ENCODE data around the gene NKAIN1.

NKAIN1 gene

DNA sequence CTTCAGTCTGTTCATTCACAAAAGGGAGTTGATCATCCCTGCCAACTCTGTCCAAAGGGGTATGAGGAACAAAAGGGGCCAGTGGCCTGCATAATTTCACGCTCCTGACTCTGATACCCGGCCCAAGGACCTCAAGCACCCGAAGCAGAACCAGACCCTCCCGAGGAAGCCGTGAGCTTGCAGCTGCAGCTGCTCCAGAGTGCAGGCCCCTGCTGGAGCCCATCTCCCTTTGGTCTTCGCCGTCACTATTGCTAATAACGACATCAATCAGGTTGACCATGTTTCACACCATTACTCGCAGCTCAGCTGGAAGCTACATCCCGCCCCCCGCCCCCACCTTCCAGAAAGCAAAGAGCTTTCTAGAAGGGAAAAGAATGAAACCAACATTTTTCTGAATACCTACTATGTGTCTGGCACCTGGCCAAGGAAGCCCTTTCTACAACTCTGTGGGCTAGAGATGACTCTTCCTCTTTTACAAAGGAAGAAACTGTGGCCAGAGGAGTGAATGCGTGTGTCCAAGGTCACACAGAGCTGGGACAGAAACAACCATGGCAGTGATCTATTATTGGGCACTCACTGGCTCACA, 5.5 kb downstream of the NKAIN1 start:
- DNase-seq (ENCODE audit: low read depth in 2 of 2), result no peak

DNA sequence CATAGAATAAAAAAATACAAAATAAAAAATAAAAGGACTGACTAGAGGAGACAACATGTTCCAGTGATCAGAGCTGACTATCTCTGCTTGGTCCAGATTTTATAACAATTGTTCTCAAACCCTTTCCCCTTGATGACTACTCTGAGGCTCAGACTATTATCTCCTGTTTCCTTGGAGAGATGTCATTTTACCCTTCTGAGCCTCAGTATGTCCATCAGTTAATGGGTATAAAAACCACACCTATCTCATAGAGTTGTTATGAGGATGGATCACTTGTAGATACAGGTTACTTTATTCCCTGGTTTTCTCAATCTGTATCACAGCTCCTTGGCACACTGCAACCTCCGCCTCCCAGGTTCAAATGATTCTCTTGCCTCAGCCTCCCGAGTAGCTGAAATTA, 7.0 kb downstream of the NKAIN1 start:
- DNase-seq (ENCODE audit: low read depth in 2 of 2), result no peak

DNA sequence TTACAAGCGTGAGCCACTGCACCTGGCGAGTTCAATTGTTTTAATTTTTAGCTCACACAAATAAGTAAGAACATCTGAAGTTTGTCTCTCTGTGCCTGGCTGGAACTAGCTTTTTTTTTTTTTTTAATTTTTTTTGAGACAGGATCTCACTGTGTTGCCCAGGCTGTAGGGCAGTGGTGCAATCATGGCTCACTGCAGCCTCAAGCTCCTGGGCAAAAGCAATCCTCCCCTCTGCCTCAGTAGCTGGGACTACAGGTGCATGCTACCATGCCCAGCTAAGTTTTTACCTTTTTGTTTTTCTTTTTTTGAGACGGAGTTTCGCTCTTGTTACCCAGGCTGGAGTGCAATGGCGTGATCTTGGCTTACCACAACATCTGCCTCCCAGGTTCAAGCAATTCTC, 7.9 kb downstream of the NKAIN1 start:
- no peak for DNase-seq (ENCODE audit: low read depth in 2 of 2)

- DNase-seq (ENCODE audit: low read depth in 2 of 2), result no peak
These were observed 9.3 kb downstream of the NKAIN1 start for GRCh38 chr1:31230378-31230777.

GRCh38 chr1:31228986-31229385, 10.7 kb downstream of the NKAIN1 start:
- DNase-seq (ENCODE audit: low read depth in 2 of 2), result no peak

DNA sequence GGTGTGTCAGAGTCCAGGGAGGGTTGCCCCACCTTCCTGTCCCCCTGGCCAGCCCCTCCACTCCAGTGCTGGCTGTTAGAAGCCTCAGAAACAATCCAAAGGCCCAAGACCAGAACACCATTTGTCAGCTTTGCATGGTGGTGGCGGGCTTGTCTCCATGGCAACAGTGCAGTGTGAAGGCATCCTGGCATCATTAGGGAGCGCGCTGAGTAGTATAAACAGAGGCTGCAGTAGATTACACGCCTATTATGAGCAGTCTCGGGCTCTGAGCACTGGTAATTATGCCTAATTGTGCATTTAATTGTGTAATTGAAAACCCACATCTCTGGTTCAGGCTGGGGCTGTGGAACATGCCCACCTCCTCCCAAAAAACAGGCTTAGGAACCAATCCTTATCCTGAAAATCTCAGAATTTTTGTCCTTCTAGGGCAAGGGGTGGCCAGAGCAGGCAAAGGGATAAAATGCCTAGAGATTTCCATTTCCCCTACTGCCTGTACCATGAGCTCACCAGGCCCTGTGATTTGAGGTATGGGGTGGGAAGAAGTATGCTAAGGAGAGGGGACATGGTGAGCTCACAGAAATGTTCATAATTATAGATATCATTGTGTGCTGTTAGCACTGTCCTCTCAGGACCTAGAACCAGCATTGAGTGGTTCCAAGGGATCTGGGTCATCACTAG, 11.7 kb downstream of the NKAIN1 start:
- no peak for DNase-seq (ENCODE audit: low read depth in 2 of 2)

DNA sequence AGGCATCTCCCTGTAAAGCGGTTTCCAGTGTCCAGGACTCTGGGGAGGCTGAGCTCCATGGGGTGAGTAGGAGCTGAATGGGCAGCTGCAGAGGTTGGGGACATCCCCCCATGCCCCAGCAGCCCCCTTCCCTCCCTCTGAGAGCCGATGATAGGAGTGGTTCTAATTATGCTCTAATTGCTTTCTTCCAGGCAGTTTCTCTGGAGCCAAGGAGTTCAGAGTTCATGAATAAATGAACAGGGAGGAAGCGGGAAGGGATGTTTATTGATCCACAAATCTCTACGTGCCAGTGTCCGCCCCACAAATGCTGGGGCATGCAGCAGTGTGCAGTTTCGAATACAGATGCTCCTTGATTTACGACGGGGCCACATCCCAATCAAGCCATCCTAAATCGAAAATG, 15.6 kb downstream of the NKAIN1 start:
- DNase-seq (ENCODE audit: low read depth in 2 of 2), result no peak

DNA sequence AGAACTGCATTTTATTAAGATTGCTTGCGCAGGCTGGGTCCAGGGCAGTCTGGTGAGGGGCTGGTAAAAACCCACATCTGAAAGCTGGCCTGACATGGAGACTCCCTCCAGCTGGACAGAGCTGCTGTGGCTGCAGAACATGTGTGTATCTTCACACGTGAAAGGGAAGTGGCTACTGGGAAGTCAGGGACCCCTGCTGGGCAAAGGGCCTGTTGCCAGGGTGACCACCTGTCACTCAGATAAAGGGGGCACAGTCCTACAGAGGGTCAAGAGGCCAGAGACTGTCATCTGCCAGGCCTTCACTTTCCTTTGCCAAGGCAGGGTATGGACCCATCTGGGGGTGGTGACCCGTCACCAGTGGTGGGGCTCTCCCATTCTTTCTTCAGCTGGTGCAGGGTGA, 17.5 kb downstream of the NKAIN1 start:
- DNase-seq (ENCODE audit: low read depth in 2 of 2), result no peak

DNA sequence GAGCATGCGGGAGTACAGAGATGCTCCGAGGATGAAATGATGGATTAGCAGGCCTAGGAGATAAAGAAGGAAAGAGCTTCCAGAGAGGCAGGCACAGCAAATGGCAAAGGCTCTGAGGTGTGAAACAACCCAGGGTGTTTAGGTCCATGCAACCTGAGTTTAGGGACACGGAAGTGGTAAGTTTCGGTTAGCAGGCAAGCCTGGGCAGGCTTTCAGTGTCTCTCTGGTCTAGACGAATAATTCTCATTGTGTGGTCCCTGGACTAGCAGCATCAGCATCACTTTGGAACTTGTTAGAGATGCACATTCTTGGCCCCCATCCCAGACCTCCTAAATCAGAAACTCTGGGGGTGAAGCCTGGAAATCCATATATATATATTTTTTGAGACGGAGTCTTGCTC, 18.6 kb downstream of the NKAIN1 start:
- DNase-seq (ENCODE audit: low read depth in 2 of 2), result no peak

DNA sequence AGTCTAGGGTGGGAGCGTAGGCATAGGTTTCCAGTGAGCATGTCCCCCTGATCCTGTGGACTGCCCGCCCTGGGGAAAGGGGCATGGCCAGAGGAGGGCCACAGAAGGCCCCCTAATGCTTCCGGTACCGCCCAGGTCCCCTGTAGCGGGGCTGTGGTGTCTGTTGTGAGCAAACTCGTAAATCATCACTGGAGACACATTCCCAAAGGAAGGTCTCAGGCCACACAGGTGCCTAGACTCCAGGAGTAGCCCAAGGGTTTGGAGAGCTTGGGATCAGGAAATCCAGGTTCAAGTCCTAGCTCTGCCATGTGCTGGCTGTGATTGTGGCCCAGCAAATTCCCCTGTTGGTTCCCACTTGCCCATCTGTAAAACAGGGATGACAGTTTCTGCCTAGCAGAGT, 20.2 kb downstream of the NKAIN1 start:
- no peak for DNase-seq (ENCODE audit: low read depth in 2 of 2)

DNA sequence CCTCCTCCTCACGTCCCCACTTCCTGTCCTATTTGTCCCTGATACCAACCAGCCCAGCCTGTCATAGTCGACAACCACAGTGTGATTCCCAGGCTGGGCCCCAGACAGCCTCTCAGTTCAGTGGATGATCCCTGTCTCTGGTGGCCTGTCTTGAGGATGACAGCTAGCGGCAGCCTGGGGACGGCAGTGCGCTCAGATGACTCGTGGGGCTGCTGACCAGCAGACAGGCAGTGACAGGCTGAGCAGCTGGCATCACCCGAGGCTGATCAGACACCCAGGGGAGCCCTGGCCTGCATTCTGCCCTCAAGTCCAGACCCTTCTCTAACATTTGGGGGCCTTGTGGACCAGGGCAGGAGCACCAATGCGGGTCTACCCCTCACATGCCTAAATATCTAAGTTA, 21.0 kb downstream of the NKAIN1 start:
- DNase-seq (ENCODE audit: low read depth in 2 of 2), result no peak

- DNase-seq (ENCODE audit: low read depth in 2 of 2), result no peak
These were observed 23.7 kb downstream of the NKAIN1 start for GRCh38 chr1:31216016-31216415.

- no peak for DNase-seq (ENCODE audit: low read depth in 2 of 2)
These were observed 24.6 kb downstream of the NKAIN1 start for GRCh38 chr1:31215065-31215570.

DNA sequence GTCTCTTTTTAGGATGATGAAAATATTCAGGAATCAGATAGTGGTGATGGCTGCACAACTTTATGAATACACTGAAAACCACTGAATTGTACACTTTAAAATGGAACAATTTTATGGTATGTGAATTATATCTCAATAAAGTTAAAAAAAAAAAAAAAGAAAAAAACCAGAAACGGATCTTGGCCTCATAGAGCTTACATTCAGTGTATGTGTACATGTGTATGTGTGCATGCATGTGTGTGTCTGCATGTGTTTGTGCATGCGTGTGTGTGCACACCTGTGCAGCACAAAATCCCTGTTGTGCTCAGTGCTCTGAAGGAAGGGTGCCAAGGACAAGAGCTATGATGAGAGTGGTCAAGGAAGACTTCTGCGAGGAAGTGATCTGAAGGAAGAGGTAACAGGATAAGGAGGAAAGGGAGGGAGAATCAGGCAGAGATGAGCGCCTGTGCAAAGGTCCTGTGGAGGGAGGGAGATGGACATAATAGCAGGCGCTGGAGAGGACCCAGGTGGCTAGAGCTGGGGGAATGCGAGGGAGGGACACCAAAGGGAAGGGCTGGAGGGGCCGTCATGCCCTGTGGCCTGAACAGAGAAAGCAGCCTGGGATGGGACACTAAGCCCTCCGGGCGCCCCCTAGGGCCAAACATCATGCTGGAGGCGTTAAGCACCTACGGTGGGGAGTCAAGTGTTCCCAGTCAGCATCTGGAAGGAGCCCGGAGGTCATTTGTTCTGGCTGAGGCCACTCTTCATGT, 25.2 kb downstream of the NKAIN1 start:
- no peak for DNase-seq (ENCODE audit: low read depth in 2 of 2)

DNA sequence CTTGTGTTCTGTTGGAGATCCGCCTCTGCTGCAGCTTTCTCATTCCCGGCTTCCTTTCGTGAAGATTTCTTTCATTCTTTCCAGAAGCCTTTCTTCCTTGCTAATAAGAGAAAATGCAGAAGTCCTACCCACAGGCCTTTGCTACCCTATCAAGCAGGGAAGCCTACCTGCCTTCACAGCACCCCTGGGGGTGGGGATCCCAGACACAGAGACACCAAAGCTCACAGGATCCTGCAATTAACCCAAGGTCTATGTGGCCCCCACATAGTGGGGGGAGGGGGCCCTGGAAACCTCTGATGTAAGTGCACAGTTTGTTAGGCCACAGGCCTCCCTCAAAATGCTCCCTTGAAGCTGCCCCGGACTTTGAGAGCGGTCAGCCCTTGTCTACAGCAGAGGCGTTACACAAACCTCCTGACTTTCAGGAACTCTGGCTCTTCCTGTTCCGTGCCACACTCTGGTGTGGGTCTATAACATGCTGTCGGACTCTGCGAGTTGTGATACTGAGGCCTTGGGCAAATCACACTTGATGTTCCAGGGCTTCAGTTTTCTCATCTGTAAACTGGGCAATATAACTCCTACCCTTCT, 31.2 kb downstream of the NKAIN1 start:
- DNase-seq (ENCODE audit: low read depth in 2 of 2), result no peak

- DNase-seq (ENCODE audit: low read depth in 2 of 2), result no peak
These were observed 32.1 kb downstream of the NKAIN1 start for GRCh38 chr1:31207569-31207968.

DNA sequence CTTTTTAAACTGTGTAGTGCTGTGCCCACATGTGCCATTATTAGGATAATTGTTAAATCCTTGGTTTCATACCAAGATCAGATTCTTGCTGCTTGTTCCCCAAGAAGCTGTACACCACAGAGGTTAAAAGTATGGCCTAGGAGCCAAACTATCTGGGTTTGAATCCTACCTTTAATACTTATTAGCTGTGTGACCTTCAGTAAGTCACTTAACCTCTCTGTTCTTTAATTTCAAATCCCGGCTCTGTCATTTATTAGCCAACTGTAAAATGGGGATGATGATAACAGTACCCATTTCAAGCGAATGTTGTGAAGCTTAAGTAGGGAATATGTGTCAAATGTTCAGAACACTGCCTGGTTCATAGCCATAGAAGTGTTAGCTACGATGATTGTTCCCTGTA, 32.6 kb downstream of the NKAIN1 start:
- DNase-seq (ENCODE audit: low read depth in 2 of 2), result no peak

DNA sequence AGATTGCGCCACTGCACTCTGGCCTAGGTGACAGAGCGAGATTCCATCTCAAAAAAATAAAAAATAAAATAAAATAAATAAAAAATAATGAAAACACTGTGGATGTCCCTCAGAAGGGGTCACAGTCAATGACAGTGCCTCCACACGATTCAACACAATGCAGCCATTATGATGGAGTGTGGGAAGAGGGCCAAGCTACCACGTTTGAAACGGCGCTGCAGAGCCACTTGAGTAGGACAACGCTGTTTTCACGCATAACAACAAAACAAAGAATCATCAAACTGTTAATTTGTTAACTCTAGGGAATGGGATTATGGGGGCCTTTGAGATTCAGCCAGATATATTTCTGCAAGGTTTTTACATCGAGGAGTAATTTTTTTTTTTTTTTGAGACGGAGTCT, 36.5 kb downstream of the NKAIN1 start:
- no peak for DNase-seq (ENCODE audit: low read depth in 2 of 2)

GRCh38 chr1:31201931-31202360, 37.7 kb downstream of the NKAIN1 start:
- no peak for DNase-seq (ENCODE audit: low read depth in 2 of 2)

- DNase-seq (ENCODE audit: low read depth in 2 of 2), result no peak
These were observed 39.7 kb downstream of the NKAIN1 start for GRCh38 chr1:31199949-31200348.

GRCh38 chr1:31199236-31199790, 40.4 kb downstream of the NKAIN1 start:
- DNase-seq (ENCODE audit: low read depth in 2 of 2), result no peak

GRCh38 chr1:31198600-31198999, 41.1 kb downstream of the NKAIN1 start:
- no peak for DNase-seq (ENCODE audit: low read depth in 2 of 2)
